Hepatocyte (in vitro differentiated cells): ENCODE data around the gene PEAR1.

Experiments
- CTCF ChIP-seq: fragments of 200-600 bp; sonication (generic); IDR thresholded peaks from 2 replicates; pipeline ENCODE4 v1.5.1; 2016; ENCODE audit warnings: antibody characterized with exemption, mild to moderate bottlenecking; ENCODE audit not compliant: poor library complexity
- EZH2 ChIP-seq: fragments of 200-600 bp; sonication (generic); IDR thresholded peaks from 2 replicates; pipeline ENCODE4 v1.6.1; 2016; ENCODE audit warnings: antibody characterized with exemption, mild to moderate bottlenecking, borderline replicate concordance
- EZH2phosphoT487 ChIP-seq: fragments of 200-600 bp; sonication (generic); IDR thresholded peaks from one replicate; pipeline ENCODE4 v1.6.1; 2018; ENCODE audit warnings: antibody characterized with exemption, mild to moderate bottlenecking, low read depth, moderate library complexity; ENCODE audit not compliant: unreplicated experiment, severe bottlenecking

GRCh38 chr1:156933136-156933535, 39.6 kb downstream of the PEAR1 start:
- no peak for TF ChIP-seq CTCF
- no peak for TF ChIP-seq EZH2
- no peak for TF ChIP-seq EZH2phosphoT487
